GM21360 (cell line): Measurements from ENCODE around the gene HNF1B.

ENCODE experiments used
- ATAC-seq: cut with Tn5 transposase; IDR thresholded peaks from one replicate; pipeline ENCODE4 v1.9.1; 2021; ENCODE audit warnings: mild to moderate bottlenecking, moderate library complexity; ENCODE audit not compliant: unreplicated experiment

Gene HNF1B

DNA sequence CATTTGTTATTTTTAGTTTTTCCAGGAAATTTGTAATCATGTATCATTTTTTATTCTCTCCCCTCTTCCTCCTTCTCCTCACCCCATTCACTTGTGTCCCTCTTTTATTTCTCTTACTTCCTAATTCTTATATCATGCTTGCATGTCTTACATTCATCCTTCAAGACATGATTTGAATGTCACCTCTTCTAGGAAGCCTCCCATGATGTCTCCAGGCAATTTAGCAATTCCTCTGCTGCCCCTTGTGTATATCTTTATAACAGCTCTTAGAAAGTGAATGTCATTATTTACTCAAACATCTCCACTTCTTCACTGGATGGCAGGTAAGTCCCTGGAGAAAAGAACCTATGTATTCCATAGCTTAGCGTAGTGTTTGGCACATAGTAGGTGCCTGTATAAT, 7.8 kb downstream of the HNF1B start:
- no peak for ATAC-seq

DNA sequence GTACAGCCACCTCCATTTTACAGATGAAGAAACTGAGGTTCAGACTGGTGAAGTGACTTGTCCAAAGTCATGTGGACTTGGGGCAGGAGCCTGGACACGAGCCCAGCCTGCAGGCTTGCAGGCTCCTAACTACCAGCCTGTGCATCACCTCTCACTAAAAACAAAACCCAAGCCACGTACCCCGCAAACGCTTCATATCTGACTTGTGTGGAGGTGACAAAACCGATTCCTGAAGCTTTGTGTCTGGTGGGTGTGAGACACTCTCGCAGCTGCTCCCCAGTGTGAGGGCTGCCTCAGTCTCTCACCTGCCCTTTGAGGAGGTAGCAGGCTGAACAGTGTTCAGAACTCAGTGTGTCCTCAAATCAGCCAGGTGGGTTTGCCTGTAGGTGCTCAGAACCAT, 8.4 kb downstream of the HNF1B start:
- no peak for ATAC-seq

DNA sequence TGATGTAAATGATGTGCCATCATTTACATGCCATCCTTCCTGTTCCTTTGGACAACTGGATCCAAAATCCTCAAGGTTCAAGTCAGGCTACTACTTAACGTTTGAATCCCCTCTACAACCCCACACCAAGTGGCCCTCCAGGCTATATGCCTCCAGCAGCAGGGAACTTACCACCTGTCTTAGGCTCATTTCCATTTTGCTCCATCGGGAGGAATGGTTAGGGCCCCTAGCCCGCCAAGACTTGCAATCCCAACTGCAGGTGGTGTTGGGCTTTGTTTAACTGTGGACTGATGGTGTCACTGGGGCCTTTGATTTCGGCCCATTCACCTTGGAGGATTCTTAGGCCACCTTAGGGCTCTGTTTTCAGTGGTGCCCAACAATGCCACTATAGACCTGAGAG, 9.7 kb downstream of the HNF1B start:
- ATAC-seq = no peak

DNA sequence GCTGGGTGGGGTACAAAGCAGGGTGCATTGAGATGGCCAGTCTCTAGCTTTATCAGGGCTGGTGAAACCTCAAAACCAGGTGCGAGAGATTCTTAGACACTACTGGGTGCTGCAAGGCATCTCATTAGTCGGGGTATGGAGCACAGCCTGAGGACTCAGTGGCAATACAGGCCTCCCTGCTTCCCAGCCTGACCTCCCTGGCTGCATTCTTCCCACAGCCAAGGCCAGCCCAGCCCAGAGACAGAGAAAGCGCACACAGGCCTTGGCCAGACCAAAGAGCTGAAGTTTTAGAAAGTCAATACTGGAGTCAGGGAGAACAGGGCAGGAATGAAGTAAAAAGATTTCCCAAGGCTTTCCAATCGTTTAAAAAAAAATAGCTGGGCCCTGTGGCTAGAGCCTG, 12.5 kb downstream of the HNF1B start:
- ATAC-seq = no peak

DNA sequence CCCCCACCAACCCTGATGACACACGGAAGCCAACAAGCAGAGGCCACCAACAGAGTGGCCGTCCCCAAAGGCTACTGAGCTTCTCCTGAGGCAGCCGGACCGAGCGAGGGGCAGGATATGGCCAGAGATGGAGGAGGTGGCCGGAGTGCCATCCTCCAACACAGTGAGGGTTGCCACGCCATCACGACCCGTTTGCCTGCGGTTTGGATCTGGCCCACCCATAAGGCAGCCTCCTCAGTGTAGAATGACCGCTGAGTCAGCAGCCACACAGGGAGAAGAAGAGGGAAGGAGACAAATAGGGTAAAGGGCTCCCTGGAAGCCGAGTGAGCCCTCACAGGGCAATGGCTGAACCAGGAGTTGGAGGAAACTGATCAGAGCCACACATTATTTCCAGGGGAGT, 13.8 kb downstream of the HNF1B start:
- no peak for ATAC-seq

DNA sequence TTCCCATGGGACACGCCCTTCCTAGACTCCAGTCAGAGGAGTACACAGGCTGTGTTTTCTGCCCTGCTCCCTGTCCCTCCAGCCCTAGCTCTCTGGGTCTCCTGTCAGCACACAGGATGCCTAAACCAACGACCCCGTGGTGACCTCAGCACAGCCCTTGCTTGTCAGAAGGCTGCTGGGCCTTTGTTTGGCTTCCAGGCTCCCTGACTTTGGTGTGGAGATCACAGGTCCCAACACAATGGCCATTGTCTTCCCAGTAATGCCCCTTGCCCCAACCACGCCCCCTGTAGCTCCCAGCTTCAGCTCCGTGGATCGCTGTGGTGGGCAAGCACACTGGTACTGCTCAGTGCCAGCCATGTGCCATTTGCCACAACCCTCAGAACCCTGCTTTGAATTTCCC, 15.0 kb downstream of the HNF1B start:
- ATAC-seq = no peak

DNA sequence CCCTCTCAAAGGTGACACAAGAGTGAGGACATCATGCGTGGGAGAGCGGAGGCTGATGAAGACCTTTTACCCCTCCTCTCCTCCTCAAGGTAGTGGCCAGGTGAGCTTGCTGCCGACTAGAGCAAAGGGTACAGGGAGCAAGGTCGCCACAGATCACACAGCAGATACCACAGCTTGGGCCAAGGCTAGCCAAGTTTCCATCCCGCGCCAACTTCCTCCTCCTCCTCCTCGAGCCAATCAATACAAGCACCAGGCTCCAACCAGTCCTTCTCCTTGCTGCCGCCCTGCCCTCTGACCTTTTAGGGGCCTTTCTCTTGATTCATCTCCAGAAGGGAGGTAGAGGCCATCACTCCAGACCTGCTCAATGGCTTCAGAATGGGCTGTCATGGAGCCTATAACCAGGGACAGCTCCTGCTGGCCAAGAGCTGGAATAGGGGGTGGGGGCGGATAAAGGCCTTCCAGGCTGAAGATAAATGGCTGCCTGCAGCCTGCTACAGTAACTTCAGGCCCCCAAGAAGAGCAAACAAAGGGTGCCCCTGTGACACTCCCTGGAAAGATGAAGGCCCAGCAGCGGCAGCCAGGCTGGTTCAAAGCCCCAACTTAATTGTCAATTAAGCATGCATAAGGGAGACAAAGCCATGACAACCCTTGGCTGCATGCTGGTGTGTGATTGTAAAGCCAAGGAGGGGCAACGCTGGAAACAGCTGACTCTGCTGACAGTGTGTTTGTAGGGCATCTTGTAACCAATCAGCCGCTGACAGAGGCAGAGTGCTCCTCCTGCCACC, 17.8 kb downstream of the HNF1B start:
- ATAC-seq = no peak

DNA sequence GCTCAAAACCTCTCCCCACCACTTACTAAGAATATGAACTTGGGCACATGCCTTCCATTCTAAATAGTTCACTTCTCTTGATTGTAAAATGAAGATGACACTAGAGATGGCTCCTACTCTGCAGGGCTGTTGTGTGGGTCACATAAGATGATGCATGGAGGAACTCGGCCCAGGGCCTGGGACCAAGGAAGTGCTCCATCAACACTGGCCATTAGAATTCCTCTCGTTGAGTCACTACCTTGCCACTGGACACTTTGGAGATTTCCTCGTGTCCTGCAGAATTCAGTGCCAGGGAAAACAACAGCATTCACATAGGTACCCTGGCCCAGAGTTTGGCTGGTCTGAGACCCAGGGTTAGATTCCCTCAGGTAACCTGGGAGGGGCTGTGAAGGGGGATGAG, 18.6 kb downstream of the HNF1B start:
- ATAC-seq = no peak

DNA sequence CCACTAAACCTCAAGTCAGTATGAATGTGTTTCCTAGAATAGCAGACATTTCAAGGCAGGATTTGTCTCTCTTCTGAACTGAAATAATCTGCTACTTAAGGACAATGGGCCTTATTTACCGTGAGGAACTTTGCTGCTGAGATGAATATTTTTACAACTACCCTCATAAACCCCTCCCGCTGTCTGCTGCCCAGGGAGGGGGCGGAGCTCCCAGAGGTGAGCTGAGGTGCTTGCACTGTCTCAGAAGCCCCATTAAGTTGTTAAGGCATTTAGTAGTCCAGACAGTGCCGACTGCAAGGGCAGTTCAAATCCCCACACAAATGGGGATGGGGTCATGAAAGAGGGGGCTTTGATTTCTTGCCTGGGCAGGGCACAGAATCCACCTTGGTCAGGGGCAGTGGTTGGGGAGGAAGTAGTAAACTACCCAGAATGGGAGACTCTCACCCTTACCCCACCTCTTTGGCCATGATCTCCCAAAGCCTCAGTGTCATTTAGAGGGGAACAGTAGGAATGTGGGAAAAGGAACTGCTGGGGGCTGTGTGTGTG, 19.2 kb downstream of the HNF1B start:
- no peak for ATAC-seq

DNA sequence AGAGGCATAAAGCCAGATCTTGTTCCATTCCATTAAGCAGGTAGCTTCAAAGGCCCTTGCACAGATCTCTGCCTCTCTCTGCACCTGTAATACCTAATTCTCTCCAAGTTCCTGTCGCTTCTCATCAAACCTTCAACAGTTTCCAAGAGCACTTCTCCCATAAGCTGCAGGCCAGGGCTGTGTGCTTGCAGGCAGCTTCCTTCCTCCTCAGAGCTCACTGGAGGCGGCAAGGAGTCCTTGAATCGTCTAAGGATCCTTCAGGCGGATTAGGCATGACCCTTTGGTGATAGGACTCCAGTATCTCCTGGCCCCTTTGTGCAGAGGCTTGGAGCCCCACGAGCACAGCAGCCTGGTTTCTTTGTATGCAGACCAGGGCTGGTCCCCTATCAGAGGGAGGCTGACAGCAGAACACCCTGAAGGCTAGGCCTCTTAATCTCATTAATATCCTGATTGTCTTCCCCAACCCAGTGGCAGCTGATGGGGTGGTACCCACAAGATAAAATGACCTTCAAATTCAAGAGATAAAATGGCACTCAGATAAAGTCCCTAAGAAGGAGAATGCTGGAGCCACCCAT, 19.8 kb downstream of the HNF1B start:
- no peak for ATAC-seq

DNA sequence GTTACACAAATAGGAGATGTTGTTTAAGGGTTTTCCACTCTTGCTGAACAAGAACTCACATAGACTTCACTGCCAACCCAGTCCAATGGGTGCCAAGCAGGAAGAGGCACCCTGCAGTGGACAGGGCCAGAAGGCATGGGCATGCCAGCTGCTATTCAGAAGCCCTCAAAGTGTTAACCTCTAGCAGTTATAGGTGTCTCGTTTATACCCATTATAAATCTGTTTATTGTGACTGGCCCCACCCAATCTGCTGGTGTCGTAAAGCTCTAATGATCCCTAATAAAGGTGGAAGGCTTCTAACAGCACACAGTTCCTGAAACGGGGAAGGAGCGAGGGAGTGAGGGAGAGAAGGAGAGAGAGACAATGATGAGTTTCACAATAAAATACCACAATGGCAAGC, 23.9 kb downstream of the HNF1B start:
- no peak for ATAC-seq

DNA sequence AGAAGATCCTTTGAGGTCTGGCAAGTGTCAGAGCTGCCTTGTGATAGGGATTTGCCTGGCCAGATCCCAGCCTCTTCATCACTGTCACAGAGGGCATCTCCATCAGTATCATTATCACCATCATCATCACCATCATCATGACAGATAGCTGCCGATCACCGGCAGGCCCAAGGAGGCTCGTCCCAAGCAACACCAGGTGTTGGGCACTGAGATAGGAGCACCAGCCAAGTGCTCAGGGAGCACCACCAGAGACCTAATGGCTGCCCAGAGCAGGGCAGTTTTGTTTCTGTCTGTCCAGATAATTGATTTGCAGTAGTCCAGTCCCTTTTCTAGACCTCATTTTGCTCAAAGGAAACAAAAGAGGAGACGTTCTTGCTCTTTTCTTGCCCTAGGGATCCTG, 25.0 kb downstream of the HNF1B start:
- ATAC-seq = no peak

DNA sequence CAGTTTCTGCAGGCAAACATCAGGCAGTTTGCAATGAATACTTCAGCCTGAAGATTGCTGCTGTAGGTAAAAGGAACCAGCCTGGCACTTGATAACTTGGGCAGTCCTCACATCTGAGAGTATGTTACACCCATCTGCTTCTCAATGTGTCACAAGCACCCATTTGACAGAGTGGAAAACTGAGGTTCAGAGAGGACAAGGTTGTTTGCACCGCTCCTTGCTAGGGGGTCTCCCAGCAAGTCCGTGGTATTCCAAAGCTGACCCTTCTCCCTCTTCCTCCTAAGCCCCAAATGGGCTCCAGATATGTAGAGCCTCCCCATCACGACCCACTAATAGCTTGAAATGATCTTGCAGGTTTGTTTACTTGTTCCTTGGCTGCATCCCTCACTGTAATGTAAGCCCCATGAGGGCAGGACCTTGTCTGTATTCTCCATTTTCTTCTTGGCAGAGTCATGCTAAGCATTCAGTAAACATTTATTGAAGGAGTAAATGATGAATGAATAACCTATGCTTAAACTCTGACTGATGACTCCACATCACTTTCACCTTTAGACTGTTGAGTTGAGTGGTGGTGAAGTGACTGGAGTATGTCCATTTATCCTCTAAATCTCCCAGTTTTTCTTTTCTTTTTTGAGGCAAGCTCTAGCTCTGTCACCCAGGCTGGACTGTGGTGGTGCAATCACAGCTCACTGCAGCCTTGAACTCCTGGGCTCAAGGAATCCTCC, 26.4 kb downstream of the HNF1B start:
- ATAC-seq = no peak

DNA sequence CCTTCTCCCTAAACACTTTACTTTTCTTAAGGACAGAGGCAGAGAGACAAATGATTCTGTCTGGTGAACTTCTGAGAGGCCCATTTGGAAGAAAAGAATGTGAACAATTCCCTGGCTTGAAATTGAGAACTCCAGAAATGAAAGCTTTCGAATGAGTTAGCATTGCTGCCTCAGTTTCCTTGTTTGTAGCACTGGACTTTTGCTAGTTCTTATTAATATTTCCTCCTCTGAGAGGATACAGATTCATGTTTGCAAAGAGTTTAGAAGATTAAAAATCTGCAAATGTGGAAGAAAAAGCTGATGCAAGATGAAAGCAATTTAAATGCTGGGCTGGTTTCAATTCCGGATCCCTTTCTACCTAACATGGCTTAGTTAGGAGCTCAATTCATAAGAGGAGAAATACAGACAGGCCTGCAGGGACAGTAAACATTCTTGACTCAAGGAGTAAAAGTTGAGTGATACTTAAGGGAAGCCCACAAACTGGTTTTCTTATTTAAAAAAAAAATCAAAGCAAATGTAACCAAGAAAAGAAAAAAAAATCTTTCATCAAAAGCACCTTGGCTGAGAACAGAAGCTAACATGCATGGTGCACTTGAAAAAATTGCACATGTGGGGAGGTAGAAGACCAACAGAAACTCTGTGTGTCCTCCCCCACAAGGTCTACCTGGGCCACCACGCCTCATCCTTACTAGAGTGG, 27.1 kb downstream of the HNF1B start:
- ATAC-seq = no peak

DNA sequence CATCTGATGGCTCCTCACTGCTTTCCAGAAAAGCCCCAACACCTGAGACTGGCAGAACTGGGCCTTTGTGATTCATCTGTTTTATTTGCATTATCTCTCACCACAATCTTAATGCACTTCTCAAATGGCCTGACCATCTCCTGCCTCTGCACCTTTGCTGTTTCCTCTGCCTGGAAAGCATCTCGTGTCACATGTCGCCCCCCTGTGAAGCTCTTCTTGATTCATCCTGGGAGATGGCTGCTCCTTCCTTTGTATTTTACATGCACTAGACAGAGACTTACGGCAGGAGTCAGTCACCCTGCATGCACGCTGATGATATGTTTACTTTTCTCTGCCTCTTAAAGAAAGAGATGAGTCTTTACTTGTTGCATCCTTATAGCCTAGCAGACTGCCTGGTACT, 30.0 kb downstream of the HNF1B start:
- ATAC-seq = no peak

DNA sequence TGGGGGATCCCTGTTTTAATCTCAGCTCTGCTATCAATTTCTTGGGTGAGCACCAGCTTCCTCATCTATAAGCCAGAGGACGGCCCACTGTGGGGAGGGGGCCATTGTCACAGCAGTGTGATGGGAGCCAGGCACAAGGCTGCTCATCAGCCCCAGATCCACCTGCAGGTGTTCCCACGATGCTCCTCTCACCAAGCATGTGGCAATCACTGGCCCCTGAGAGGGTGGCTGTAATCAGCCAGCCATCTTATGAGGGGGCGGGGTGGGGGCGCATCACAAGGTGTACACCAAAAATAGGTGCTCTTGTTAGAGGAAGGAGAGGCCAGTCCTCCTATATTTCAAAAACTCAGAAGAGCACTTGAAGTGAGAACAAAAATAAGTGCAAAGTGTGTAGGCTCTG, 31.2 kb downstream of the HNF1B start:
- ATAC-seq = no peak

DNA sequence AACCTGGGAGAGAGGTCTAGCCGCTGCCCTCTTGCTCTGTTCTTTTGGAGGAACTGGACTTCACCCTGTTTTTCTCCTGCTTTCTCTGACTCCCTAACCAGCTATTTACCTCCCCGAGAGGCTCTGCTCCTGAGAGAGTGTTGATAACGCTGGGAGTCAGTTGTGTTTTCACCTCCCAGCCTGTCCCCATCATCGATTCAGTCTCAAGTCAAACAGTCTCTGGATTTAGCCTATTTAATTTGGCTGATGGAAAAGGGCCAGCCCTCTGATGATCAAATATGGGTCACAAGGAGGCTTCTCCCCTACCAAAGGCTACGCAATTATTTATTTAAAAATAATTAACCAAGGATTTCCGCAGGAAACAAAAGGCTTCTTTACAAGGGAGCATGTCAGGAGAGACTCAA, 31.8 kb downstream of the HNF1B start:
- ATAC-seq = no peak

DNA sequence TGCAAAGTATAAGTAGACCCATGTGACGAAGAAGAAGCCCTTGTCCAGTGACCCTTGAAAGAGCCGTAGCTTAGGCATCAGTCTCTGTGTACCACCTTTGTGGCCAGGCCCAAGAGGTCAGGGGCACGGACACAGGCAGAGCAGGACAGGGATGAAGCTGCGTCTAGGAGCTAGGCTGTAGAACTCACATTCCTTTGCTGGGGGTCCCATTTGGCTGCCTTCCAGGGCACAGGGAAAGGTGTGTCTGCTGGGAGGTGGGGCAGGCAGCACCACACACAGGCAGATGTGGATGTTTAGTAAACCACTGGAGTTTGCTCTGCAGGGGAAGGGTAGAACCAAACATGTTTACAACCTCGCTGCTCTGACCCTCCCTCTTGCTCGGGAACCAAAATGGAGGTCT, 33.7 kb downstream of the HNF1B start:
- no peak for ATAC-seq

DNA sequence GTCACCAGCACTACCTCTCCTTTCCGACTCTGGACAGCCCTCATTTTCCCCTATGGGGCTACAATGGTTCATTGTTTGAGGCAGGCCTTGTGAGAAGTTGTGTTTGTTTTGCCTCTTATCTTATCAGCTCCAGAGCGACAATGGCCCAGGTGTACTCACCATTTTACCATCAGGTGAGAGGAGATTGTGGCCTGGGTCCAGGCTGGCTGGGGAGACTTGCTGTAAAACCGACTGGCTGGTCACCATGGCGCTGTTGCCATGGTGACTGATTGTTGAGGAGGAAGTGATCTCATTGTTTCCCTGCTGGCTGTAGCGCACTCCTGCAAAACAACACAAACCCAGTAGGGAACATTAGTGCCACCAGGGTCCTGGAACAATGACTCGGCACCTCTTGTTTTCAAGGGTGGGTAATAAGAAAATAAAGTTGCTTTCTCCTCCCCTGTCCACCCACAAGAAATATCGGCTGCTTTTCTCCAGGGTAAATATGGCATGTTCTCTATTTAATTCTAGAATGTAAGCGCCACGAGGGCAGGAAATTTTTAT, 34.4 kb downstream of the HNF1B start:
- ATAC-seq = no peak

DNA sequence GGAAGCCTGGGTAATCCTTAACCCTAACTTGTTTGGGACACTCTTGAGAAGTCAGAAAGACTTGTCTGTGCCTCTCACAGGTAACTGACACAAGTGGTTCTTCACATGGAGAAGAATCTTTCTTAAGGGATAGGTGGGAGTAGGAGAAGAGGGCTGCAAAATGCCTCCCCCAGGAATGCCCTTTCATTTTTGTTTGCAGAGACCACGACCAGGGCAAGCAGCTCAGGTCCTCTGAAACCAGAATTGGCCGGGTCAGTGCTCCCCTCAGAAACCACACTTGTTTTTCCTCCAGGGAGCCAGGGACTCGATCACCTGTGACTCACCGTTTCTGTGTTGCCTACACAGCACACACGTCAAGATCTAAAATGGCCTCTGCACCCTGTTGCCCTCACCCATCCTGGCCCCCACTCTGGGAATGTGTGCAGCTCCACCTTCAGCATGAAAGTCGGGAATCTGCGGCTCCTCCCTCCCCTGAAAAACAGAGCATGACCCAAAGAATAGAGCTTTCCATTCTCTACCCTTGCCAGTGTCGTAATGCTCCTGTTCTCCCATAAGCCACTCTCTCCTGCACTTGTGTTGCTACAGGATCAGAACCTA, 36.1 kb downstream of the HNF1B start:
- ATAC-seq = no peak
